Mammary epithelial cell (primary cell): ENCODE results near the gene PTPA.

Source experiments
- CTCF ChIP-seq, 2 donors: IDR thresholded peaks in 1 of 2; conservative IDR thresholded peaks in 1 of 2; 2 replicates each; pipeline ENCODE4 v1.5.1; 2011 to 2012; ENCODE audit warnings: inconsistent platforms in 2 of 2, low read length in 2 of 2, mild to moderate bottlenecking in 2 of 2, control low read depth in 1 of 2, low read depth in 1 of 2; ENCODE audit not compliant: insufficient read depth in 1 of 2; ENCODE audit errors: extremely low read depth in 1 of 2
- EZH2 ChIP-seq: IDR thresholded peaks from 2 replicates; pipeline ENCODE4 v1.6.1; 2012; ENCODE audit warnings: low read length, inconsistent platforms, borderline replicate concordance

GRCh38 chr9:129124506-129125069 lies 13.4 kb downstream of the PTPA start:
- TF ChIP-seq EZH2 (no peak), CTCF (conservative IDR thresholded peaks at IDR 0.05 in 1 of 2, IDR thresholded peaks at IDR 0.05 in 1 of 2; ENCODE audit: extremely low read depth in 1 of 2, insufficient read depth in 1 of 2, low read depth in 1 of 2, low read length in 2 of 2) (no peak)
